COR-L47 (cell line): Measurements from ENCODE around the gene CCDC71L.

Experiments
- DNase-seq: peaks from one replicate; lab custom pipeline; 2025; lab: John Stamatoyannopoulos, UW

The CCDC71L gene

GRCh38 chr7:106625678-106626301, 35.2 kb downstream of the CCDC71L start:
- no peak for DNase-seq

DNA sequence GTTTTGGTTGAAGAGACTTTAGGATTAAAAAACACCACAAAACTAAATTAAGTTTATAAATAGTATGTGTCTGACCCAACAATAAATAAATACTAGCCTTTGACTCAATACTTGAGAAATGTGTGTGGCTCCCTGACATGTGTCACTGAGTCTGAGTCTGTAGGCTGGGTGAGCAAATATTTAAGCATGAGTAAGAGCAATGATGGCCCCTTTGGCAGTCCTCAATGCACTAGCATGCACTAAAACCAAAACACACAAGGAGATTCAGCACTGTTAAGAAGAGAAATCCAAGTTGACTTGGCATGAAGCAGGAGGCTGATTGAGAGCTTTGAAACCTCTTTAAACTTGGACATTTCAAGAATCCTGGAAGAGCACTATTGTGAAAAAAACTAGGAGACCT, 37.1 kb downstream of the CCDC71L start:
- no peak for DNase-seq

DNA sequence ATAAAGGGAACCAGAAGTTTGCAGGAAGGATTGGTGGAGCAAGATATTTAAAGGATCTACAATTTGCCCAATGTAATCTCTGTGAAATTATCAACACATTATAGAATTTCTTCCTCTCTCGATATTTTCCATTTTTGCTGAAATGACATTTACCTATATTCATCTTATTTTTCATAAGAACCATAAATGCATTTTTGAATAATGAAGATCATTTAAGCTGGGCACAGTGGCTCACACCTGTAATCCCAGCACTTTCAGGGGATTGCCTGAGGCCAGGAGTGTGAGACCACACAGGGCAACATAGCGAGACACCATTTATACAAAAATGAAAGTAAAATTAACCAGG, 37.7 kb downstream of the CCDC71L start:
- DNase-seq, result no peak

GRCh38 chr7:106622654-106623314, 38.2 kb downstream of the CCDC71L start:
- DNase-seq, result no peak

DNA sequence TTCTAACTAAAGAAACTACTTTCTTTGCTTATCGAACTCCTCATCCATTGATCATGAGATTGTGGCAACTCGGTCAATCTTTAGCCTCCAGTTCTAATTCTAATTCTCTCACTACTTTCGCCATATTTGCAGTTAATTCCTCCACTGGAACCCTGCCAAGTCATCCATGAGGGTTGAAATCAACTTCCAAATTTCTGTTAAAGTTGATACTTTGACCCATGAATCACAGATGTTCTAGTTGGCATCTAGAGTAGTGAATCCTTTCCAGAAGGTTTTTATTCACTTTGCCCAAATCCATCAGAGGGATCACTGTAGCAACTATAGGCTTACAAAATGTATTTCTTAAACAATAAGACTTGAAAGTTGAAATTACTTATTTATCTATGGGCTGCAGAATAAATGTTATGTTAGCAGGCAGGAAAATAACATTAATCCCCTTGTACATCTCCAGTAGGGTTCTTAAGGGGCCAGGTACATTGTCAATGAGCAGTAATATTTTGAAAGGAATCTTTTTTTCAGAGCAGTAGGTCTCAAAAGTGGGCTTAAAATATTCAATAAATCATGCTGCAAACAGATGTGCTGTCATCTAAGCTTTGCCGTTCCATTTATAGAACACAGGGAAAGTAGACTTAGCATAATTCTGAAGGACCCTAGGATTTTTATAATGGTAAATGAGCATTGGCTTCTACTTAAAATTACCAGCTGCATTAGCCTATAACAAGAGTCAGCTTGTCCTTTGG, 39.4 kb downstream of the CCDC71L start:
- no peak for DNase-seq

DNA sequence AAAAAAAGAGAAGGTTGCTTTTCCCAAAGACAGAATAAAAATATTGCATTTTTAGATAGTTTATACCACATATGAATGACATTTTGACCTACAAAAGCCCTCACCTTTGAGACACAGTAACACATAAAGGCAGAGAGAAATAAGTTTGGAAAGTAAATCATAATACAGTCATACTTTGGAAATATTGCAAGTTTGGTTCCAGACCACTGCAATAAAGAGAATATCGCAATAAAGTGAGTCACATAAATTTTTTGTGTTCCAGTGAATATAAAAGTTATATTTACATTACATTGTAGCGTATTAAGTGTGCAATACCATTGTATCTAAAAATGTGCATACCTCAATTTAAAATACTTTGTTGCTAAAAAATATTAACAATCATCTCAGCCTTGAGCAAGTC, 40.3 kb downstream of the CCDC71L start:
- DNase-seq, result no peak

DNA sequence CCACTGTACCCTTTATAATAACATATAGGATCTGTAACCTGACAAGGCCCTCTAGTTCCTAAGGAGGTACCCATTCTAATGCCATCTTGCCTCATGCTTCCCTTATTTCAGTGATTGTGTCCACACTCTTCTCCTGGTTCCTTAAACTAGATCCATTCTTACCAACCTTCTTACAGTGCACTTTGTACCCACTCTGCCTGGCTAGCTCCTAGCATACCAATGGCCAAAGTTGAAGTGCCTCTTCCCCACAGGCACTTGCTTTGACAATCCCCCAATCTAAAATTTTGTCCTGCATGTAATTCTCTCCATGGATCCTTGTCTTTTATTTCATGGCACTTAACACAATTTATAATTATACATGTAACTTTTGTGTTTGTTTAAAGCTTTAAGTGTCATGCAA, 40.9 kb downstream of the CCDC71L start:
- DNase-seq, result no peak

DNA sequence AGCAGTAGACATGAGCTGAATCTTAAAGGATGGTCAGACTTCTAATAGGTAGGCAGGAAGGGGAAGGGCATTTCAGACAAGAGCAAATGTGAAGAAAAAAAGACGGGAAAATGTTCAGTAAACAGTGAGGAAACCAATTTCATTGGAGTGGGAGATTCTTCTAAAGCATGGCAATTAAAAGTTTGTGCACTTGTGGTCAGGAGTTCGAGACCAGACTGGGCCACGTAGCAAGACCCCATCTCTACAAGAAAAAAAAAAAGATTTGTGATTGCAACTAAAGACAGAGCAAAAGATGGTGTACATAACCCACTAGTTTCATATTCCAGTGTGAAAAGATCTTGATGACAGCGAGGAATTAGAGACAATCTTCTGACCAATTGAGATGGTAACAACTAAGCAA, 41.7 kb downstream of the CCDC71L start:
- DNase-seq, result no peak

DNA sequence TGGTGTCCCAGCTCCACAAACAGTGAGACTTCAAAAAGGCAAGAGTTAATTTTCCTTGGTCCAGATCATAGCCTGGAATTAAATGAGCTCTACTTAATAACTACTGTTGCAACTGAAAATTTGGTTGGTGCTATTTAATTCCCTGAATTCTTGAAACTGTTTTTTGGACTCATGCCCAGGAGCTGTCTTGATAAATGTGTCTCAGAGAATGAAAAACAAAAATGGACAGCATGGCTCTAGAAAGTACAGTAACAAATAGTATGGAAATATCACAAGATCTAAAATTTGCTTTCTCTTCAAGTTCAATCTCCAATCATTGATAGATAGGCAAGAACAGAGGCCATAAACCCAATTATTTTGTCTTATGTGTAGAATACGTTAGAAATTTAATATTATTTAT, 42.5 kb downstream of the CCDC71L start:
- peak; percentile 53 for DNase-seq

DNA sequence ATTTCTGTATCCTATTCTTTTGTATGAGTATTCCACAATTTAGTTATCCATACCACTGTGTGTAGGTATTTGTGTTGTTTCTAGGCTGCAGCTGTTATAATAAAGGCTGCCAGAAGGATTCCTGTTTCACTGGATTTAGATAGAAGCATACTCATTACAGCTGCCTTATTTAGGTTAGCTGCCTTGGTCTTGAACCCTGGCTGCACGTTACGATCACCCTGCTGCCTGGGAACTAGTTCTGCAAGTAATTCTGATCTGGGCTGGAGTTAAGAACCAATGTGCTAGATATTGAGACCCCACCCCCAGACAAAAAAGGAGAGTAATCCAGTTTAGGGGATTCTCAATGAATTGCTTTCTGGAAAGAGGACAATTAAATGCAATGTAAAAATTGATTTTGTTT, 43.1 kb downstream of the CCDC71L start:
- DNase-seq, result no peak

DNA sequence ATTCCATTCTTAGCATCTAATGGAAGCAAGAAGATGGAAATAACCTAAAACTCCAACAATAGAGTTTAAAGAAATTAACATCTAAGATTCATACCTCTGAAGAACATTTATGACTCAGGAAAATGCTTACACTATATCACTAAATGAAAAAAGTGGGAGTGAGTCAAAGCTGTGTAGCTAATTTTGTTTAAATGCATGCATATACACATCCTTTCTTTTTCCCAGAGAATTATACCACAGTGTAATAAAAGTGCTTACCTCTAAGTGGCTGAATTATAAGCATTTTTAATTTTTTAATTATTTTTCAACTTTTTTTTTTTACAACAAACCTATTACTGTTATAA, 44.3 kb downstream of the CCDC71L start:
- no peak for DNase-seq

GRCh38 chr7:106615808-106616707, 44.9 kb downstream of the CCDC71L start:
- no peak for DNase-seq

DNA sequence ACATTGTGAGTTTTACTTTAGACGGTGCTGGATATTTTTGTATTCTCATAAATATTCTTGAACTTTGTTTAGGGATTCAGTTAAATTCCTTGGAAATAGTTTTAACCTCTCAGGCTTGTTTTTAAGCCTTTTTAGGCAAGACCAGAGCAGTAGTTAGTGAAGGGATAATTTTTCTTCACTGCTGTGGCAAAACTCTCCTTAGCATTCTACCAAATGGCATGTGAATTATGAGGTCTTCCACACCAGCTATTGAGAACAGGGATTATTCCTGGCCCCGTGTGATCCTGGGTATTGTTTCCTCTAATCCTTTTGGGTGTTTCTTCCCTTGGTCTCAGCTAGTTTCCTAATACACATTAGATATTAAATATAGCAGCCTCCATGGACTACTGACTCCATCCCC, 46.2 kb downstream of the CCDC71L start:
- DNase-seq, result no peak

- DNase-seq, result no peak
Measured at GRCh38 chr7:106613848-106614560, 47.0 kb downstream of the CCDC71L start.

- DNase-seq, result no peak
Measured at GRCh38 chr7:106613279-106613678, 47.7 kb downstream of the CCDC71L start.

DNA sequence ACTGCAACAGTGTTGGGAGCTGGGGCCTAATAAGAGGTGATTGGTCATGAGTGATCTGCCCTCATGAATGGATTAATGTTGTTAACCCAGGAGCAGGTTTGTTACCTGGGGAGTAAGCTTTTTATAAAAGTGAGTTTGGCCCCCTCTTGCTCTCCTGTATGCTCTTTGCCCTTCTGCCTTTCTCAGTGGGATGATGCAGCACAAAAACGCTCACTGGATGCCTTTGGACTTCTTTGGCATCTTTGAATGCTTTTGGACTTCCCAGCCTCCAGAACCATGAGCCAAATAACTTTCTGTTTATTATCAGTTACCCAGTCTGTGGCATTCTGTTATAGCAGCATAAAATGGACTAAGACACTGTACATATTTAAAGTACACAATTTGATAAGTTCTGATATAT, 48.5 kb downstream of the CCDC71L start:
- DNase-seq, result no peak

DNA sequence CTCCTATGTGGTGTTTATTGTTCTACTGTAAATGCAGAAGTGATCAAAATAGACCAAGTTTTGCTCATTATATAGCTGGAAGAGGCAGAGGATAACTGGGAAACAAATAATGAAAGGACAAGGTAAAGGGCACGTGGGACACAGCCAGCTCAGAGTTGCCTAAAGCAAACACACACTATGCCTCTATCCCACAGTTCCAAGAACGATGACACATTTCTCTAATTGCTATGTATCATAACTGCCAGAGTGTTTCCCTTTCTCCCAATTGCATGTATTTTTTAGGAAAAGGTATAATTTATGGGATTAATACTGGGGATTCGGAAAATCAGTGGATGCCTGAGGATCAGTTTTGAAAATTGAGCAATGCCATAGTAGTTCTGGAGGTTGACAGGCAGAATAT, 49.0 kb downstream of the CCDC71L start:
- no peak for DNase-seq

DNA sequence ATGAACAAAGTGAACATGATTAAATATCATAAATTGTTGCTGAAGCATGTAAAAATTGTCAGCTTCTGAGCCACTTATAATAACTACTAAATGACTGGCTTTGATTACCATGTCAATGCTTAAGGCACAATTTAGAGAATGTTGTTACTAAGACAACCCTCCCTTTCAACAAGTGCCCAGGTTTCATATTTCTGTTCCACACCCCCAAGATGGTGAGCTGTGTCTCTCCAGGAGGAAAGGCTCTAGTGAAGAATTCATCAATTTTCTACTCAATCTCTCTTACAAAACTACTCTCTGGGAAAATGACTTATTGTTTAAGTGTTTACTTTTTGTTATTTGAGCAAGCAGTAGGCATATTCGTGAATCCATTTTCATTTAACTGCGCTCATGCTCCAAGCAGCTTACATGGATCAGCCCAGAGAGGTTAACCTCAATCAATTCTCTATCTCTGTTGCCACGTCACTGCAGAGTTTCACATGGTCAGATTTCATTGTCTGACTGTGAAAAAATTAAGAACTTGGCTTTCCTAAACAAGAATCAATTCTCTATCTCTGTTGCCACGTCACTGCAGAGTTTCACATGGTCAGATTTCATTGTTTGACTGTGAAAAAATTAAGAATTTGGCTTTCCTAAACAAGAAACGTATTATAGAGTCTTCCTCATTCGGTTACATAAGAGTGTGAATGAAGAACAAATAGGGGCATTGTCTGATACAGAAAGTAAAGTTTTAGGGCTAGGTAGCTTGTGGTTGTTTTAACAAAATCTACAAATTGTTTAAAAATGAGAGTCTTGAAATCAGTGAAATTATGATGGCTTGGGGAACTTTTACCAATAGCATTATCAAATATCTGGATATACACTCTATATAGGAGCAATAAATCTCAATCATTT, 49.7 kb downstream of the CCDC71L start:
- DNase-seq, result peak; percentile 6

GRCh38 chr7:106609416-106609815, 51.5 kb downstream of the CCDC71L start:
- DNase-seq, result no peak

DNA sequence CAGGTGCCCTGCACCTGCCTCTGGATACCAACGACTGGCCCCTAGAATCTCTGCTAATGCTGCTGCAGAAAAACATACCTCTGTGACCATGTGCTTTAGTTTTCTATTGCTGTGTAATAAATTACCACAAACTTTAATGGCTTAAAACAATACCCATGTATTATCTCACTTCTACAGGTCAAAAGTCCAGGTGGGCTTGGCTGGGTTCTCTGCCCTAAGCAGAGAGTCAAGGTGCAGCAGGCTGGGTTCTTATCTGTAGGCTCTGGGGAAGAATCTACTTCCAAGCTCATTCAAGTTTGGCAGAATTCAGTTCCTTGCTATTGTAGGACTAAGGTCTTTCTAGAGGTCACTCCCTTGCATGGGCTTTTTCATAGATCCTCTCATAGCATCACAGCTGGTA, 52.3 kb downstream of the CCDC71L start:
- no peak for DNase-seq
